Erythroblast (primary cell): ENCODE data around the gene SLC35B4.

ENCODE experiments used
- GATA1 ChIP-seq: IDR thresholded peaks from 2 replicates; pipeline ENCODE4 v1.6.1; 2011; ENCODE audit warnings: low read depth, mild to moderate bottlenecking, control low read depth, low read length, moderate library complexity
- POLR2A ChIP-seq: IDR thresholded peaks from 2 replicates; pipeline ENCODE4 v1.6.1; 2011; ENCODE audit warnings: mild to moderate bottlenecking, low read length

DNA sequence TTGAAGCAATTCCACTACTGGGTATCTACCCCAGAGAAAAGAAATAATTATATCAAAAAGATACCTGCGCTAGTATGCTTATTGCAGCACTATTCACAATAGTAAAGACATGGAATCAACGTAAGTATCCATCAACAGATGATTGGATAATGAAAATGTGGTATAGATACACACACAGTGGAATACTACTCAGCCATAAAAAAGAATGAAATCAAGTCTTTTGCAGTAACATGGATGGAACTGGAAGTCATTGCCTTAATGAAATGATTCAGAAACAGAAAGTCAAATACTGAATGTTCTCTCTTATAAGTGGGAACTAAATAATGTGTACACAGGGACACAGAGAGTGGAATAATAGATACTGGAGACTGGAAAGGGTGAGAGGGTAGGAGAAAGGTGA, 7.4 kb upstream of the SLC35B4 start:
- TF ChIP-seq POLR2A (no peak), GATA1 (no peak)
